LNCAP (cell line): ENCODE results near the gene CLEC18B.
A peak's percentile ranks its signal among the peaks of the same experiment; 100 is the strongest.

Experiments used
- CTCF ChIP-seq: fragments of 450-650 bp; IDR thresholded peaks from 2 replicates; pipeline ENCODE4 v1.5.1; 2017; ENCODE audit warnings: mild to moderate bottlenecking

CLEC18B gene

DNA sequence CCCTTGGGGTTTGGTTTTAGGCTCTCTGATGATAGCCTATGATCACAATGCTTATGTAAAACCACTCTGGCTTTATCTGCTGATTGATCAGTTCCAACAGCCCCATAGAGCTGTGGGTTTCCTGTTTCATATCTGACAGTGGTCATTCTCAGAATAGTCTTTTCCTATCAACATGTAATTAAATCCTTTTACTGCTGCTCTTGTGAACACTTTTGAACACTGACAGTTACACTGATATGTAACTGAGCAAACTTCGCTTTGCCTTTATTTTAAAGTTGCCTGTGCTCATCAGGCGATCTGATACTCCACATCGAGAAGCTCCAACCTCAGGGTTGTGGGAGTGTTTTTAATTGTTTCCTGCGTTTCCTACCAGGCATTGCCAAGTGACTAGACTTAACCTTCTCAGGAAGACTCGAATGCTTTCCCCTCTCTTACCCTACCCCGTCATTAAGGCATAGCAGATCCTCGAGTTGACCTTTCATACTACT is 17.3 kb upstream of the CLEC18B start:
- no peak for TF ChIP-seq CTCF

GRCh38 chr16:74431516-74431915 is 10.2 kb upstream of the CLEC18B start:
- no peak for TF ChIP-seq CTCF

DNA sequence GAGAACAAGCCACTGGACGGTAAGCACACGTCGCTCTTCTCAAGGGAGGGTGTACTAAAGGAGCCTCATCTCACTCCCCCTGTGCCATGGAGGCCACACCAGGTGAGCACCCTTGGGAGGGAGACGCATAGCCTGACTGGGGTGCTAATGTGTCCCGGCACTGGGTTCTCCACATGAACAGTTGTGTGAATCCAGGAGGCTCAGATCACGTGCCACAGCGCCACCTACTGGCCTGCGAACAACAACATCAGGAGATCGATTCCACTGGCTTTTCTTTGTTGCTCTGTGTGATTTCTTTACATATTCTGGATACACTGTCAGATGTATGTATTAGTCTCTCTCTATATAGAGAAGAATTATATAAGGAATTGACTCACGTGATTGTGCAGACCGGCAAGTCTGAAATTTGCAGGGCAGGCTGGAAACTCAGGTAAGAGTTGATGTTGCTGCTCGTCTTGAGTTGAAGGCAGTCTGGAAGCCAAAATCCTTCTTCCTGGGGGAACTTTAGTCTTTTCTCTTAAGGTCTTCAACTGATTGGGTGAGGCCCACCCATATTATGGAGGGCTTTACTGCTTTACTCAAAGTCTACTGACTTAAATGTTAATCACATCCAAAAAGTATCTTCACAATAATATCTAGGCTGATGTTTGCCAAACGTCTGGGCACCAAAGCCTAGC is 8.9 kb upstream of the CLEC18B start:
- peak; percentile 92 for TF ChIP-seq CTCF

DNA sequence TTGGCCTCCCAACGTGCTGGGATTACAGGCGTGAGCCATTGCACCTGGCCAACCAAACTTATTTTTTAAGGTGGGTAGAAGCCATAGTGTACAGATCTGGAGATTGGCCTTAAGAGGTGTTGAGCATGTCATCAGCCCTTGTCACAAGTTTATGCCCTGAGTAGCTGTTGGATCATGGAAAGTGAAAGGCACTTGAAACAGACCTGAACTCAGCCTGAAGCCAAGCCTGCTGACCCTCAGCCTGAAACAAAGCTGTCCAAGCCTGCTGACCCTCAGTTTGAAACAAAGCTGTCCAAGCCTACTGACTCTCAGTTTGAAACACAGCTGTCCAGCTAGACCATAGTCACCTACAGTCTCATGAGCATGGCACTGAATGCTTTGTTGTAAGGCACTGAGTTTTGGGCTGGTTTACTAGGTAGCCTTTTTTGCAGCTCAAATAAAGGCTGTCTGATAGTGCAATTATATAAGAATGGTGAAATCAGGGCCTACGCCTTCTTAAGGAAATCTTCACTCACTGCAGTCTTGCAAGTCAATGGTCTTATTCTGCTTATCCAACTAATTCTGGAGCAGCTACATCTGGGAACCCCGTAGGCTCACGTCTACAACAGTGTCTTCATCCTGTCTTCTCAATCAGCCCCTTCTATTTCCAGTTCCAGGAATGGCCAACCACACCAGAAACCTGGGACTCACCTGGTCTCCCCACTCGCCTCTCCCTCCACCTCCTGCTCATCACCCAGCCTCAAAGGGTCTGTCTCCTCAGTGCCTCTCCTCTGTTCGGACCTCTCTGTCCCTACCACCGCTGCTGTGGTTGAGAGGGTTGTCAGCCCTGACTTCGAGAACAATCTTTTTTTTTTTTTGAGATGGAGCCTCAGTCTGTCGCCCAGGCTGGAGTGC is 48.1 kb downstream of the CLEC18B start:
- no peak for TF ChIP-seq CTCF

DNA sequence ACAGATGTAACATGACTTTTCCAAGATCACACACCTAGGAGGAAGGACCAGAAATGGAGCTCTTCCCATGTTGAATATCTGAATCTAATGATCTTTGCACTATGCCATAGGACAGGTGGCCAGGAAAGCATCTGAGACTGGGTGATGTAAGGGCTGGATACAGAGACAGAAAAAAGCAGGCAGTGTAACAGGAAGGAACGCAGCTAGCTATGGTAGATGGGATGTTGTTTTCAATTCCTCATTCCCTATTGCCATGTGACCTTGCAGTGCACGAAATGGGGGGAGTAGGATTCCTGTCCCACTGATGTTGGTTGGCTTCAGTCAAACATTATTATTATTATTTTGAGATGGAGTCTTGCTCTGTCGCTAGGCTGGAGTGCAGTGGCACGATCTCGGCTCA is 48.9 kb downstream of the CLEC18B start:
- TF ChIP-seq CTCF = no peak
